Measurements from ENCODE around the gene TMF1.

DNA sequence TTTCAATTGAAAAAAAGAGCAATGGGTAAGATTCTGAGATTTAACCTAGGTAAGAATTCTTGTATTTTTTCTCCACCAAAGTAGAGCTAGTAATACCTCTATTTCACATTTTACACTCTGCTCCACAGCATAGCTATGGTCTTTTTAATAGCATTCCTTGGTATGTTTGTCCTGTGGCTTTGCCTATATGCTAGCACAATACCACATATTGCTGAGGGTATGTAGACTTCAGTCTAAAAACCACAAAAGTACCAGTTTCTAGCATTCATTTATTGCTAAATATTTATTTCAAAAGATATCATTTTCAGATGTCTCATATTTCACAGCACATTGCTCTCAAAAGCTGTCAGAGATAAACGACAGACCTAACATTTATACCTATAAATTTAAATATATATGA is 20.5 kb downstream of the TMF1 start:
- no peak for TF ChIP-seq POLR2A (IDR thresholded peaks at IDR 0.05; ENCODE audit: low read length)
- no peak for TF ChIP-seq GATA1 (IDR thresholded peaks at IDR 0.05; ENCODE audit: low read depth, low read length)
